NT2/D1 (cell line): Measurements from ENCODE around the gene DYSF.

Source experiments
- SUZ12 ChIP-seq: IDR thresholded peaks from 2 replicates; pipeline ENCODE4 v1.6.1; 2011; ENCODE audit not compliant: insufficient read length, insufficient read depth; ENCODE audit errors: extremely low read depth
- YY1 ChIP-seq: IDR thresholded peaks from 2 replicates; pipeline ENCODE4 v1.6.1; 2011; ENCODE audit not compliant: insufficient read length, insufficient read depth
- ZNF274 ChIP-seq: IDR thresholded peaks from 2 replicates; pipeline ENCODE4 v1.6.1; 2011; ENCODE audit warnings: mild to moderate bottlenecking, low read depth, low read length

DNA sequence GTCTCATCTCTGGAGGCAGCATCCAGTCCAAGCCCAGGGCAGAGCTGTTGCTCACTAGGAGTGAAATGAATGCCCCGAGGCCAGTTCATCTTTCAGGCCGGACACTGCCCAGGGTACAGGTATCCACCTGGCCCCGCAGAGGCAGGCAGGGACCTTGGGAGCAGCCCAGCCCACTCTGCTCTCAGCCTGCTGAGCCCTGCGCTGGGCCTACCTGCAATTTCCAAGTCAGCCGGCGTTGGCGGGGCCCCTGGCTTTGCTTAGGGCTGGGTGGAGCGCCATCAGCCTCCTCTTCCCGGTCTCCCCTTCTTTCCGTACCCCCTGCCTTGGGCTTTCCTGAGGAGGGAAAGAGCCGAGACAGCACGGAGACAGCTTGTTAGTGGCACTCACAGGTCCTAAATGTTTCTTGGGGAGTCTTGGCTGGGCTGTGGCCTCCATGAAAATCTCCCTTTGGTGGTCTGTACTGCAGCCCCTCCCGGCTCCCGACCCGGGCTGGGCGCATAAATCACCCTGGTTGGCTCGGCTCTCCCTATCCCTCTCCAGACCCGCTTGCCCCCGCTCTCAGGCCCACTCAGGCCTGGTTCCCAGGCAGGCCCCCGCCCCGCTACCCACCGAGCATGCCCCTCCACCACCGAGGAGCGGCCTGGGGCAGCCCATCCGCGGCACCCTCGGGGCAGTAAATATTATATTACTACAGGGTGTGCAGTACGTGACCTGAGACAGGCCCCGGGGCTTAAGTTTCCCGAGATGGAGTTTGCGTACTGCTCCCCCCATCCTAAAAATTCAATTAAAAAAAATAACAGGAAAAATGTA lies 106.7 kb downstream of the DYSF start:
- TF ChIP-seq YY1 = no peak
- no peak for TF ChIP-seq SUZ12
- TF ChIP-seq ZNF274 = no peak
